Progenitor cell of endocrine pancreas (in vitro differentiated cells): Measurements from ENCODE around the gene ARPC1B. TPM values are rescaled to one million over a fixed set of nuclear protein-coding genes. Genes with fewer than 3 reads are reported as not detected.
"Not testable (repeated sequence)": the region's sequence is repeated elsewhere in the genome, so short reads cannot be mapped to it uniquely, and the experiment has no call there.

Experiments
- DNase-seq: peaks from one replicate; pipeline ENCODE4 v3.0.0; 2021; ENCODE audit warnings: low spot score; ENCODE audit not compliant: unreplicated experiment
- H3K27ac Mint-ChIP-seq: 2 replicates; pipeline ENCODE4 v1.8.0; 2021; ENCODE audit warnings: mild to moderate bottlenecking, moderate library complexity, mixed read lengths
- H3K27me3 Mint-ChIP-seq: 2 replicates; pipeline ENCODE4 v1.8.0; 2021; ENCODE audit warnings: mixed read lengths
- H3K36me3 Mint-ChIP-seq: 2 replicates; pipeline ENCODE4 v1.8.0; 2022; ENCODE audit warnings: mixed read lengths; ENCODE audit not compliant: insufficient read depth
- H3K4me1 Mint-ChIP-seq: 2 replicates; pipeline ENCODE4 v1.8.0; 2021; ENCODE audit warnings: low read depth, mixed read lengths
- H3K4me3 Mint-ChIP-seq: 2 replicates; pipeline ENCODE4 v1.8.0; 2021; ENCODE audit warnings: low read depth, mild to moderate bottlenecking, moderate library complexity, mixed read lengths
- H3K9me3 Mint-ChIP-seq: 2 replicates; pipeline ENCODE4 v1.8.0; 2021; ENCODE audit warnings: low read depth, mixed read lengths
- total RNA-seq: library from RNA; stranded (reverse); gene quantifications from 2 replicates; pipeline ENCODE4 v1.2.1, GENCODE V29; 2021
- TF ChIP-seq, protein P1 (sequence below): fragments of 200-600 bp; sonication (generic); IDR thresholded peaks from one replicate; pipeline ENCODE4 v1.5.0; 2021; ENCODE audit warnings: antibody characterized with exemption, mild to moderate bottlenecking; ENCODE audit not compliant: unreplicated experiment

Gene ARPC1B
- total RNA-seq, 1 donor from 2014 or later: 28.2 TPM

DNA sequence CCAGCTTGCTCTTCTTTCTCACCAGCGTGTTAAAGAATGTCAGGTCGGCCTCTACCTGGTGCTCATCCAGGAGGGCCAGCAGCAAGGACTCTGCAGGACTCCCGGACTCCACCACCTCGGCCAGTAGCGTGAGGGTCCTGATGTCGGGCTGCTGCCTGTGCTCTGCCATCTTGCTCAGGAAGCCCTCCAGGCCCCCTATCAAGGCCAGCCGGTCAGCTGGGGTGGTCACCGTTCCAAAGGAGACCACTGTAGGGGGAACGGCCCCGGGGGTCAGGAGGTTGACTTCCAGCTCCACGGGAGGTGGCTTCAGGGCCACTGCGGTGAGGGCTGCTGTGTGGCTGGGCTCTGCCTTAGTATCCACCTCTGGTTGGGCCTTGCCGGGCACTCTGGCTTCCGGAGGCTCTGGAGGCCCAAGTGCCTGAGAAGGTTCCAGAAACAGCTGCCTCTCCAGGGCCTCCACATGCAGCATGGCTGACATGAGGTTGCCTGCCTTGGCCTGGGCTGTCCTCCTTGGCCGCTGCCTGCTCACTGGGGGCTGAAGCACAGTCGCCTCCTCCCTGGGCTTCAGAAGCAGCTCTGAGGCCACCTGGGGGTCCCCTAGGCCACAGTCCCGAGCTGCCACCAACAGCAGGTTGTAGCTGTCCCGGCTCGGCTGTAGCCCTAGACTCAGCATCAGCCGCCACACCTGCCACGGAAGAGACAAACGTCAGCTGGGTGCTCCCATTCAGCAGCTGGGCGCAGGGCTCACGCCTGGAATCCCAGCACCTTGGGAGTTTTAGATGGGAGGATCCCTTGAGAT lies 50.6 kb downstream of the ARPC1B start:
- Mint-ChIP-seq H3K27ac (no peak overlapping the region), H3K4me1 (peaks cover 4% of the 10 kb centered on the region), H3K4me3 (no peak overlapping the region), H3K27me3 (no peaks in the 10 kb centered on the region), H3K36me3 (peaks cover 17% of the 10 kb centered on the region), H3K9me3 (no peaks in the 10 kb centered on the region)
- TF ChIP-seq, protein P1, sequence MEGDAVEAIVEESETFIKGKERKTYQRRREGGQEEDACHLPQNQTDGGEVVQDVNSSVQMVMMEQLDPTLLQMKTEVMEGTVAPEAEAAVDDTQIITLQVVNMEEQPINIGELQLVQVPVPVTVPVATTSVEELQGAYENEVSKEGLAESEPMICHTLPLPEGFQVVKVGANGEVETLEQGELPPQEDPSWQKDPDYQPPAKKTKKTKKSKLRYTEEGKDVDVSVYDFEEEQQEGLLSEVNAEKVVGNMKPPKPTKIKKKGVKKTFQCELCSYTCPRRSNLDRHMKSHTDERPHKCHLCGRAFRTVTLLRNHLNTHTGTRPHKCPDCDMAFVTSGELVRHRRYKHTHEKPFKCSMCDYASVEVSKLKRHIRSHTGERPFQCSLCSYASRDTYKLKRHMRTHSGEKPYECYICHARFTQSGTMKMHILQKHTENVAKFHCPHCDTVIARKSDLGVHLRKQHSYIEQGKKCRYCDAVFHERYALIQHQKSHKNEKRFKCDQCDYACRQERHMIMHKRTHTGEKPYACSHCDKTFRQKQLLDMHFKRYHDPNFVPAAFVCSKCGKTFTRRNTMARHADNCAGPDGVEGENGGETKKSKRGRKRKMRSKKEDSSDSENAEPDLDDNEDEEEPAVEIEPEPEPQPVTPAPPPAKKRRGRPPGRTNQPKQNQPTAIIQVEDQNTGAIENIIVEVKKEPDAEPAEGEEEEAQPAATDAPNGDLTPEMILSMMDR: no peak
- no peak for DNase-seq

GRCh38 chr7:99428972-99429566 lies 54.5 kb downstream of the ARPC1B start:
- Mint-ChIP-seq H3K4me3 (no peak overlapping the region), H3K4me1 (peaks cover 22% of the 10 kb centered on the region), H3K9me3 (no peaks in the 10 kb centered on the region), H3K27ac (no peak overlapping the region), H3K27me3 (no peaks in the 10 kb centered on the region), H3K36me3 (peaks cover 25% of the 10 kb centered on the region)
- TF ChIP-seq, protein P1: no peak
- no peak for DNase-seq

- H3K9me3 Mint-ChIP-seq: no peaks in the 10 kb centered on the region
- peaks cover 22% of the 10 kb centered on the region for H3K4me1 Mint-ChIP-seq
- no peak overlapping the region for H3K27ac Mint-ChIP-seq
- TF ChIP-seq, protein P1: no peak
- peaks cover 24% of the 10 kb centered on the region for H3K36me3 Mint-ChIP-seq
- no peak for DNase-seq
- no peak overlapping the region for H3K4me3 Mint-ChIP-seq
- H3K27me3 Mint-ChIP-seq: no peaks in the 10 kb centered on the region
These were observed 55.2 kb downstream of the ARPC1B start for GRCh38 chr7:99429756-99430155.

- Mint-ChIP-seq H3K4me1 (peaks cover 22% of the 10 kb centered on the region), H3K4me3 (peak overlapping the region; percentile 16), H3K36me3 (peaks cover 24% of the 10 kb centered on the region), H3K27ac (peak overlapping the region; percentile 97)
- H3K9me3 Mint-ChIP-seq, H3K27me3 Mint-ChIP-seq, DNase-seq: not testable (repeated sequence)
These were observed 57.4 kb downstream of the ARPC1B start for GRCh38 chr7:99431756-99432540.

DNA sequence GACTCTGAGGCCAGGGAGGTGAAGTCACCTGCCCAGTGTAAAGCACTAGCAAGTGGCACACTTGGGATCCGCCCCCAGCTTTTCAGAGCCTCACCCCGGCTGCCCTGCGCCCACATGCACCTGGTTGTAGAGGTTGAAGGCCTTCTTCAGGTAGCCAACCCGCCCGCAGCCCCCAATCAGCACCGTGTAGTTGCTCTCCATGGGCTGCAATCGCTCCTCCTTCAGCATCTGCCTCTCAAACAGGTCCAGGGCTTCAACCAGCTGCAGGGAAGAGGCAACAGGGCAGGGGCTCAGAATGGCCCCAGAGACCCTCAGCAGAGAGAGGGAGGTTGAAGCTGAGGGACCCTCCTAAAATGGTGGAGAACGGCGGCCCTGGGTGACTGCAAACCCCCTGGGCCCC lies 58.6 kb downstream of the ARPC1B start:
- DNase-seq: no peak
- Mint-ChIP-seq H3K27me3 (no peaks in the 10 kb centered on the region), H3K36me3 (peaks cover 19% of the 10 kb centered on the region), H3K4me1 (peaks cover 17% of the 10 kb centered on the region), H3K27ac (peak overlapping the region; percentile 69), H3K4me3 (no peak overlapping the region), H3K9me3 (no peaks in the 10 kb centered on the region)
- TF ChIP-seq, protein P1: no peak
